Esophagus squamous epithelium (tissue), 4 donors: ENCODE results near the gene DGCR6. TPM values are rescaled to one million over a fixed set of nuclear protein-coding genes. Genes with fewer than 3 reads are reported as not detected.

Experiments used
- total RNA-seq, 4 donors: library from RNA; depleted of rRNA; stranded (reverse); fragments of >200 nt; gene quantifications; one replicate each; pipeline ENCODE4 v1.1.0, GENCODE V29; 2016

Gene DGCR6
- total RNA-seq, 4 donors from 2014 or later, result 0.67 to 3.1 (median 0.96) TPM

Other genes starting within 250 kb of the DGCR6 start
- 10 to 100 TPM in 1 of 4 donors, 1 to 10 TPM in 3; 3.0 to 14.7 (median 8.0) TPM for gene PRODH, start 30.0 kb downstream of the DGCR6 start, total RNA-seq
- gene DGCR2, start 216.1 kb downstream of the DGCR6 start, total RNA-seq, result 10 to 100 TPM; 42.5 to 75.2 (median 50.8) TPM
- under 1 TPM in 1 of 4 donors, not detected in 3; 0.18 TPM for gene TSSK2, start 225.0 kb downstream of the DGCR6 start, total RNA-seq
- 10 to 100 TPM in 2 of 4 donors, 1 to 10 TPM in 2; 7.8 to 12.4 (median 10.4) TPM for gene ESS2, start 238.3 kb downstream of the DGCR6 start, total RNA-seq
- gene GSC2, start 244.0 kb downstream of the DGCR6 start, total RNA-seq, result not detected